Endodermal cell (in vitro differentiated cells): Measurements from ENCODE around the gene CSTPP1. TPM values are rescaled to one million over a fixed set of nuclear protein-coding genes. Genes with fewer than 3 reads are reported as not detected.

ENCODE experiments used
- DNase-seq: peaks from one replicate; pipeline ENCODE4 v3.0.0-alpha.2; 2017
- H3K27ac ChIP-seq: 2 replicates; pipeline ENCODE4 v1.5.1; 2013; ENCODE audit warnings: mild to moderate bottlenecking, low read depth, low read length, moderate library complexity
- H3K27me3 ChIP-seq: 2 replicates; pipeline ENCODE4 v1.6.1; 2013; ENCODE audit warnings: mild to moderate bottlenecking, low read length, moderate library complexity; ENCODE audit not compliant: insufficient read depth, control insufficient read depth, poor library complexity, severe bottlenecking
- H3K36me3 ChIP-seq: 2 replicates; pipeline ENCODE4 v1.7.0; 2013; ENCODE audit warnings: mild to moderate bottlenecking, low read length, moderate library complexity; ENCODE audit not compliant: control insufficient read depth, insufficient read depth
- H3K4me1 ChIP-seq: one replicate; pipeline ENCODE4 v1.7.0; 2013; ENCODE audit warnings: low read length; ENCODE audit not compliant: control insufficient read depth, insufficient read depth
- H3K4me3 ChIP-seq: 2 replicates; pipeline ENCODE4 v1.5.1; 2013; ENCODE audit warnings: mild to moderate bottlenecking, low read length, moderate library complexity
- H3K9ac ChIP-seq: 2 replicates; pipeline ENCODE4 v1.6.1; 2013; ENCODE audit warnings: mild to moderate bottlenecking, low read length, moderate library complexity; ENCODE audit not compliant: poor library complexity, severe bottlenecking; ENCODE audit errors: extremely low read depth
- H3K9me3 ChIP-seq: 2 replicates; pipeline ENCODE4 v1.6.1; 2013; ENCODE audit warnings: mild to moderate bottlenecking, low read length, moderate library complexity; ENCODE audit not compliant: control insufficient read depth
- H3K27ac Mint-ChIP-seq: 2 replicates; pipeline ENCODE4 v1.8.0; 2020; ENCODE audit warnings: mixed read lengths
- H3K27me3 Mint-ChIP-seq: 2 replicates; pipeline ENCODE4 v1.8.0; 2021; ENCODE audit warnings: mild to moderate bottlenecking, mixed read lengths; ENCODE audit not compliant: insufficient read depth
- H3K36me3 Mint-ChIP-seq: 2 replicates; pipeline ENCODE4 v1.8.0; 2020; ENCODE audit warnings: low read depth, mixed read lengths
- H3K4me1 Mint-ChIP-seq: 2 replicates; pipeline ENCODE4 v1.8.0; 2020; ENCODE audit warnings: mixed read lengths
- H3K4me3 Mint-ChIP-seq: 2 replicates; pipeline ENCODE4 v1.8.0; 2020; ENCODE audit warnings: mild to moderate bottlenecking, moderate library complexity, mixed read lengths
- H3K9me3 Mint-ChIP-seq: 2 replicates; pipeline ENCODE4 v1.8.0; 2020; ENCODE audit warnings: mild to moderate bottlenecking, mixed read lengths
- WGBS, 2 experiments: methylation state at CpG; one replicate each; pipeline versions ENCODE4 v1.1.5 to v1.1.7; 2013; ENCODE audit warnings: missing lambda C conversion rate in 2 of 2, mixed read lengths in 1 of 2; ENCODE audit not compliant: insufficient coverage in 1 of 2, insufficient read length in 1 of 2; 5-methylcytosine and 5-hydroxymethylcytosine counted together
- total RNA-seq, 2 donors: library from RNA; stranded (reverse); fragmentation: NEBNext Ultra II Directional in 1 of 2; extraction: Animal tissue kit (Norgen Biotek cat#: 25700) in 1 of 2; gene quantifications; 2 replicates in 1 of 2; 3 replicates in 1 of 2; pipeline ENCODE4 v1.2.1, GENCODE V29; 2021
- TF ChIP-seq, protein P1 (sequence below): fragments of 200-600 bp; sonication (generic); conservative IDR thresholded peaks from 2 replicates; pipeline ENCODE4 v1.5.0; 2021; ENCODE audit warnings: antibody characterized with exemption, mild to moderate bottlenecking

Gene CSTPP1
- total RNA-seq, 2 donors from 2014 or later, result 46.7 to 57.6 TPM

DNA sequence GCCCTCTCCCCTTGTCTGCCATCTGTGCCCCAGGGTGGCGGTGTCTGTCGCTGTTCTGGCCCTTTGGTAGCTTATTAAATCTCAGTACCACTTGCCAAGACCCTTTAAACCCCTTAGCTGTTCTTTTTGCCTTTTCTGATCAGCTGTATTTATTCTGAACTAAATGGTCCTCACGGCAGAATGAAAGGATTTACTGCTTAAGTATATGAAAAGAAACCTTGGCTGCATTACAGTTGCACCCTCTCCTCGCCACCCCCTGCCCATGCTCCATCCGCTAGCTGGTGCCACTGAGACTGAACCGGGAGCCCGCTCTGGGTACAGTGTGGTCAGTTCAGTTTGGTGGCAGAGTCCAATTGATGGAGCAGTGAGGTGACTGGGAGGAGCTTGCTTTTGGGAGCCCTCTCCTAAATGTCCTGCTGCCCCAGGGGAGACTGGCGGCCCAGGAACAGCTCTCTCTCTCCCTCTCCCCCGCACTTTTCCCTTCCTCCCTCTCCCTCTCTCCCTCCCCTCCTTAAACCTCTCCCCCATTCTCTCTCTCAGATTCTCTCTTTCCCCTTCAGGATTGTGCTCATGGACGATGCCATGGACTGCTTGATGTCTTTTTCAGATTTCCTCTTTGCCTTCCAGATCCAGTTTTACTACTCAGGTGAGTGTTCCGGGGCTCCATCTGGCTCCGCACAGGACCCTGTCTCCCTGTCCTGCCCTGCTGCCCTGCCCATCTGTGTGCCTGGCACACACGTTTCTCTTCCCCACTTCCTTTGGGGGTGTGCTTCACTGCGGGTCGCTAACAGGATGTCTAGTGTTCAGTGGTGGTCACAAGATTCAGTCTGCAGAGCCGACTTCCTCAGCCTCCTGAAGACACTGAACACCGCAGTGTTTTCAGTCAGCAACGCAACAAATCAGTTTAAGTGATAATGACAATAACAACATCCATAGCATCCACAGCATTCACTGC, 218.3 kb downstream of the CSTPP1 start:
- 85 to 88% methylated on average over 18 of the region's 18 CpGs for WGBS, 2 experiments
- Histone ChIP-seq H3K36me3 (peaks cover 3% of the 10 kb centered on the region), H3K9ac (no peak overlapping the region), H3K4me1 (peaks cover 3% of the 10 kb centered on the region), H3K27ac (no peak overlapping the region), H3K27me3 (no peaks in the 10 kb centered on the region), H3K4me3 (no peak overlapping the region), H3K9me3 (no peaks in the 10 kb centered on the region)
- peak; percentile 45 for DNase-seq
- H3K9me3 Mint-ChIP-seq, result no peaks in the 10 kb centered on the region
- H3K27me3 Mint-ChIP-seq, result no peaks in the 10 kb centered on the region
- H3K36me3 Mint-ChIP-seq, result peaks cover 8% of the 10 kb centered on the region
- H3K27ac Mint-ChIP-seq, result no peak overlapping the region
- peaks cover 10% of the 10 kb centered on the region for H3K4me1 Mint-ChIP-seq
- H3K4me3 Mint-ChIP-seq, result no peak overlapping the region
- TF ChIP-seq, protein P1, sequence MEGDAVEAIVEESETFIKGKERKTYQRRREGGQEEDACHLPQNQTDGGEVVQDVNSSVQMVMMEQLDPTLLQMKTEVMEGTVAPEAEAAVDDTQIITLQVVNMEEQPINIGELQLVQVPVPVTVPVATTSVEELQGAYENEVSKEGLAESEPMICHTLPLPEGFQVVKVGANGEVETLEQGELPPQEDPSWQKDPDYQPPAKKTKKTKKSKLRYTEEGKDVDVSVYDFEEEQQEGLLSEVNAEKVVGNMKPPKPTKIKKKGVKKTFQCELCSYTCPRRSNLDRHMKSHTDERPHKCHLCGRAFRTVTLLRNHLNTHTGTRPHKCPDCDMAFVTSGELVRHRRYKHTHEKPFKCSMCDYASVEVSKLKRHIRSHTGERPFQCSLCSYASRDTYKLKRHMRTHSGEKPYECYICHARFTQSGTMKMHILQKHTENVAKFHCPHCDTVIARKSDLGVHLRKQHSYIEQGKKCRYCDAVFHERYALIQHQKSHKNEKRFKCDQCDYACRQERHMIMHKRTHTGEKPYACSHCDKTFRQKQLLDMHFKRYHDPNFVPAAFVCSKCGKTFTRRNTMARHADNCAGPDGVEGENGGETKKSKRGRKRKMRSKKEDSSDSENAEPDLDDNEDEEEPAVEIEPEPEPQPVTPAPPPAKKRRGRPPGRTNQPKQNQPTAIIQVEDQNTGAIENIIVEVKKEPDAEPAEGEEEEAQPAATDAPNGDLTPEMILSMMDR, result no peak

DNA sequence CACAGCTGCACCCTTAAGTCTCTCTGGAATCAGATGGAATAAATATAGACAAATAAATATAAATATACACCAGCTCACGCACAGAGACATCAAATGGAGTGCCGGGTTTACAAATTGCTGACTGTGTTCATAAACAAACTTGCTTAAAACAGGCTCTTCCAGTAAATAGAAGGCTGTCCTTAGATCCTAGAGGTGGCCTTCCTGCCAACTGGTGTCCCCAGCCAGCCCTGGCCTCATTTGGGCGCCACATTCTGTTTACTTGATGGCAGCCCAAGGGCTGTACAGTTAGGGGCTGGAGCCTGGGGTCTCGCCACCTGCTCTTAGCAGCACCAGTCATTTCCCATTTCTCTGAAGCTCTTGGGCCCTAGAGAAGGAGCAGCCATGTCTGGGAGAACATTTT, 219.3 kb downstream of the CSTPP1 start:
- no peak overlapping the region for H3K4me3 Mint-ChIP-seq

DNA sequence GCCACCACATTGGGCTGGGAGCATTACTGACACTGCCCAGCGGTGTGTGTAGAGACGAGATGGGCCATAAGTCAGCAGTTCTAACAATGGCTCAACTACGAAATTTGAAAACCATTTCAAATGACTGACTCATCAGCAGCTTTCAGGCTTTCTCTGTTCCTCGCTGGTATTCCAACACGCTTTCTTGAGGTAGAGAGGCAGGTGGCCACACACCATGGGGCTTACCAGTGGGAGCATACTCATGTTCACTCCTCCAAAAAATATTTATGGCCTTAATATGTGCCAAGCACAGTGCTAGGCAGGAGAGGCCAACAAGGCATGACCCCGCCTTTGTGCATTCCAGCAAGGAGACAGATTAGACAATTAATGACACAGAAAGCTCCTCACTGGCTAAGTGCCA, 219.8 kb downstream of the CSTPP1 start:
- Mint-ChIP-seq H3K9me3 (no peaks in the 10 kb centered on the region), H3K27ac (no peak overlapping the region), H3K4me3 (no peak overlapping the region), H3K36me3 (peaks cover 5% of the 10 kb centered on the region), H3K4me1 (peaks cover 10% of the 10 kb centered on the region), H3K27me3 (no peaks in the 10 kb centered on the region)
- Histone ChIP-seq H3K9ac (no peak overlapping the region), H3K27ac (no peak overlapping the region), H3K36me3 (peaks cover 3% of the 10 kb centered on the region), H3K27me3 (no peaks in the 10 kb centered on the region), H3K9me3 (no peaks in the 10 kb centered on the region), H3K4me3 (no peak overlapping the region), H3K4me1 (peaks cover 3% of the 10 kb centered on the region)
- TF ChIP-seq, protein P1, result no peak
- no peak for DNase-seq
- 93% methylated on average over 6 of the region's 6 CpGs for WGBS, 2 experiments

More for the DNA sequence above, 219.3 kb downstream of the CSTPP1 start:
- H3K4me3 ChIP-seq, result no peak overlapping the region
- DNase-seq, result no peak
- peaks cover 3% of the 10 kb centered on the region for H3K36me3 ChIP-seq
- no peak overlapping the region for H3K27ac Mint-ChIP-seq
- no peaks in the 10 kb centered on the region for H3K9me3 Mint-ChIP-seq
- peaks cover 5% of the 10 kb centered on the region for H3K36me3 Mint-ChIP-seq
- peaks cover 3% of the 10 kb centered on the region for H3K4me1 ChIP-seq
- TF ChIP-seq, protein P1, result no peak
- H3K27ac ChIP-seq, result no peak overlapping the region
- WGBS, 2 experiments, result 93 to 94% methylated on average over 3 to 4 of the region's 4 CpGs
- H3K9ac ChIP-seq, result no peak overlapping the region
- H3K4me1 Mint-ChIP-seq, result peaks cover 10% of the 10 kb centered on the region
- H3K27me3 Mint-ChIP-seq, result no peaks in the 10 kb centered on the region
- H3K27me3 ChIP-seq, result no peaks in the 10 kb centered on the region
- H3K9me3 ChIP-seq, result no peaks in the 10 kb centered on the region
